MCF 10A (cell line): ENCODE results near the gene ZSCAN12. TPM values are rescaled to one million over a fixed set of nuclear protein-coding genes. Genes with fewer than 3 reads are reported as not detected.

Experiments used
- BruUV-seq: library from RNA; stranded (reverse); fragments of 400-500 nt; replicated peaks from 2 replicates; lab custom pipeline; 2021; lab: Mats Ljungman, UMichigan
- CTCF ChIA-PET: fragments of 300-600 bp; sonication (Branson Sonifier 250); formaldehyde crosslinking; extraction: SDS; loops from one replicate; lab custom pipeline; 2021; ENCODE audit warnings: antibody characterized with exemption, inconsistent platforms; lab: Yijun Ruan, JAX
- POLR2A ChIA-PET: fragments of 300-600, 350-650 bp; sonication (Branson Sonifier 250); formaldehyde crosslinking; extraction: SDS; loops from one replicate; lab custom pipeline; 2020; ENCODE audit warnings: antibody characterized with exemption, inconsistent platforms; lab: Yijun Ruan, JAX
- DNase-seq: peaks from one replicate; pipeline ENCODE4 v3.0.0-alpha.2; 2018; ENCODE audit not compliant: unreplicated experiment
- H3K27ac Mint-ChIP-seq: one replicate; pipeline ENCODE4 v1.8.0; 2022; ENCODE audit warnings: mild to moderate bottlenecking, low read depth, mixed read lengths; ENCODE audit not compliant: unreplicated experiment
- H3K27me3 Mint-ChIP-seq: one replicate; pipeline ENCODE4 v1.8.0; 2022; ENCODE audit warnings: mixed read lengths; ENCODE audit not compliant: insufficient read depth, unreplicated experiment
- H3K36me3 Mint-ChIP-seq: one replicate; pipeline ENCODE4 v1.8.0; 2022; ENCODE audit warnings: mild to moderate bottlenecking, moderate library complexity, mixed read lengths; ENCODE audit not compliant: insufficient read depth, unreplicated experiment
- H3K4me1 Mint-ChIP-seq: one replicate; pipeline ENCODE4 v1.8.0; 2022; ENCODE audit warnings: mixed read lengths; ENCODE audit not compliant: insufficient read depth, unreplicated experiment
- H3K4me3 Mint-ChIP-seq: one replicate; pipeline ENCODE4 v1.8.0; 2022; ENCODE audit warnings: mild to moderate bottlenecking, moderate library complexity, mixed read lengths; ENCODE audit not compliant: unreplicated experiment
- H3K9me3 Mint-ChIP-seq: one replicate; pipeline ENCODE4 v1.8.0; 2022; ENCODE audit warnings: mixed read lengths; ENCODE audit not compliant: unreplicated experiment
- intact Hi-C: fragments of 100-400 bp; cut with micrococcal nuclease; formaldehyde crosslinking; loops from 2 replicates; pipeline ENCODE4 v1.14.1; 2022
- total RNA-seq: library from RNA; stranded (reverse); gene quantifications from 2 replicates; pipeline ENCODE4 v1.2.3, GENCODE V29; 2022
- TF ChIP-seq, protein P1 (sequence below): fragments of 200-600 bp; IDR thresholded peaks from one replicate; pipeline ENCODE4 v1.8.0; 2022; ENCODE audit warnings: antibody characterized with exemption, mild to moderate bottlenecking; ENCODE audit not compliant: unreplicated experiment

Gene ZSCAN12
- total RNA-seq, 1 experiment from 2014 or later: 4.4 TPM

DNA sequence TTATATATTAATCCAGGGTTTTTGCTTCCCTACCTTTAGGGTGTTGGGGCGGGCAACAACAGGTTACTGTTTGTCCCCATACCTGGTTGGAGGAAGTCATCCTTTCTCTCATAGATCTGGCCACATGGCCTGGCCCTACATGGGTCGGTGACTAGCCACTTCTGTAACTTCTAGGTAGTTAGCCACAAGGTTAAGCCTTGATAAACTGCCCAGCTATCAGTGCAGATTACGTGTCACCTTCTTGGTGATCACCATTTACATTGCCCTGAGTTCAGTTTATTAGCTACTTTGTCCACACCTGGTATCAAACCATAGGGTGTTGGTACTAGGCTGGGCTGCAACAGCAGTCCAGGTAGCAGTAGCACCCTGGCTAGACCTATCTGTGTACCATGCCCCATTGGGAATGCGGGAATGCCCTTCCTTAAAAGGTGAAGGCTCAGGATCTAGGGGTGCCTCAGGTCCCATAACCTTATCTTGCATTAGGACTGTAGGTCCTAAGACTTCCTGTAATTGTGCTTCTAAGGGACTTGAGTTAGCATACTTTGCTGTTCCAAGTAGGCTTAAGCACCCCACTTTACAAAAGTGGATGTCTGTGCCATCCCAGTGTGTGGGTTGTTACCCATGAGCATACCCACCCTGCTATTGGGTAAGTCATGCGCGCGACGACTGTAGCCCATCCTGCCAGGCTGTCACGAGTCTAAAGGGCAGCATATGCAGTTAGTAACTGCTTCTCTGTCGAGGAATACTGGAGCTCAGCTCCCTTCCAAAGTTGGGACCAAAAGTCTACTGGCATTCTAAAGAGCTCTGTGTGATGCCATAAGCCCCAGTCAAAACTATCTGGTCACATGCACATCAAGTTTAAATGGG is 44.6 kb downstream of the ZSCAN12 start:
- ChIA-PET CTCF (interaction anchor here (0.5 to 5.5 kb wide), 33 partner anchors 12 to 518 kb away, joined by 3 to 35 read pairs (median 5); partner anchors contain the start of genes ZKSCAN4, ZKSCAN8, ZSCAN16 and ZSCAN26), POLR2A (interaction anchor here (0.5 to 7.6 kb wide), 32 partner anchors 12 to 567 kb away, joined by 3 to 110 read pairs (median 5); partner anchors contain the start of genes PGBD1, ZKSCAN4, ZKSCAN8 and ZSCAN16)
- Mint-ChIP-seq H3K9me3 (no peaks in the 10 kb centered on the region), H3K27ac (peak overlapping the region; percentile 77), H3K4me1 (peaks cover 12% of the 10 kb centered on the region), H3K27me3 (no peaks in the 10 kb centered on the region), H3K4me3 (peak overlapping the region; percentile 83), H3K36me3 (peaks cover 12% of the 10 kb centered on the region)
- TF ChIP-seq, protein P1, sequence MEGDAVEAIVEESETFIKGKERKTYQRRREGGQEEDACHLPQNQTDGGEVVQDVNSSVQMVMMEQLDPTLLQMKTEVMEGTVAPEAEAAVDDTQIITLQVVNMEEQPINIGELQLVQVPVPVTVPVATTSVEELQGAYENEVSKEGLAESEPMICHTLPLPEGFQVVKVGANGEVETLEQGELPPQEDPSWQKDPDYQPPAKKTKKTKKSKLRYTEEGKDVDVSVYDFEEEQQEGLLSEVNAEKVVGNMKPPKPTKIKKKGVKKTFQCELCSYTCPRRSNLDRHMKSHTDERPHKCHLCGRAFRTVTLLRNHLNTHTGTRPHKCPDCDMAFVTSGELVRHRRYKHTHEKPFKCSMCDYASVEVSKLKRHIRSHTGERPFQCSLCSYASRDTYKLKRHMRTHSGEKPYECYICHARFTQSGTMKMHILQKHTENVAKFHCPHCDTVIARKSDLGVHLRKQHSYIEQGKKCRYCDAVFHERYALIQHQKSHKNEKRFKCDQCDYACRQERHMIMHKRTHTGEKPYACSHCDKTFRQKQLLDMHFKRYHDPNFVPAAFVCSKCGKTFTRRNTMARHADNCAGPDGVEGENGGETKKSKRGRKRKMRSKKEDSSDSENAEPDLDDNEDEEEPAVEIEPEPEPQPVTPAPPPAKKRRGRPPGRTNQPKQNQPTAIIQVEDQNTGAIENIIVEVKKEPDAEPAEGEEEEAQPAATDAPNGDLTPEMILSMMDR: no peak
- DNase-seq: no peak
- no TSS peak for BruUV-seq
- intact Hi-C loops: loop anchor here (5.0 kb wide), 2 partner anchors 88 to 453 kb away; partner anchors contain the start of gene ZSCAN26

DNA sequence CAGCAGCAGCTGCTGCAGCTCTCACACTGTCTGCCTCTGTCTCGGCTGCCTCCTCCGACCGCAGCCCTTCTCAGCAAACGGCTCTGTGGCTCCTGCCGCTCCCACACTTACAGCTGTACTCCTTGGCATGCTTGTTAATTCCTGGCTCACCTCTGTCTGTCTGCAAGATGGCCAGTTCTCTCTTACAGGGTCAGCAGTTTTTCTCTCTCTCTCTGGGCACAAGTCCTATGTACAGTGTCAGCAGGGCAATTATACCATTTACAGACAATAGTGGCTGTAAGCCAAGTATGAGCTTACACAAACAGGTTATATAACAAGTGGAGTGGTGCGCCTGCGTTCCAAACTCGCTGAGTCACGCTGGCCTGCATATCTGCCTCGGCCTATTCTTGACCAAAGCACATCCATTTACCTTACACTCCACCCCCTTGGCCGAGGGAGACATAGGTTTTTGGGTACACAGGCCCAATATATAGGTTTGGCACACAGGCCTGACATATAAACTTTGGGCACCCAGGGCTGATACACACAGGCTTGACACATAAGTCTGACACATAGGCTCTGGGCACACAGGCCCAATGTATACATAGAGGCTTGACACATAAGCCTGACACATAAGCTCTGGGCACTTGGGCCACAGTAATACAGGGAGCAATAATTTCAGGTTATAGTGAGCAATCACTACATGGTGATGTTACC is 45.4 kb downstream of the ZSCAN12 start:
- POLR2A ChIA-PET: interaction anchor here (0.5 to 7.6 kb wide), 18 partner anchors 17 to 568 kb away, joined by 3 to 110 read pairs (median 6); partner anchors contain the start of genes PGBD1, ZKSCAN4, ZKSCAN8 and ZSCAN26
- intact Hi-C loops: no loop called here
- CTCF ChIA-PET: interaction anchor here (0.5 to 5.5 kb wide), 15 partner anchors 16 to 1207 kb away, joined by 3 to 35 read pairs (median 8); partner anchors contain the start of genes ZKSCAN4, ZSCAN26 and ZSCAN31
- H3K36me3 Mint-ChIP-seq: peaks cover 5% of the 10 kb centered on the region
- DNase-seq: peak; percentile 86
- H3K27ac Mint-ChIP-seq: peak overlapping the region; percentile 77
- BruUV-seq: no TSS peak
- H3K4me3 Mint-ChIP-seq: peak overlapping the region; percentile 52
- TF ChIP-seq, protein P1: no peak
- no peaks in the 10 kb centered on the region for H3K9me3 Mint-ChIP-seq
- no peaks in the 10 kb centered on the region for H3K27me3 Mint-ChIP-seq
- peaks cover 18% of the 10 kb centered on the region for H3K4me1 Mint-ChIP-seq

DNA sequence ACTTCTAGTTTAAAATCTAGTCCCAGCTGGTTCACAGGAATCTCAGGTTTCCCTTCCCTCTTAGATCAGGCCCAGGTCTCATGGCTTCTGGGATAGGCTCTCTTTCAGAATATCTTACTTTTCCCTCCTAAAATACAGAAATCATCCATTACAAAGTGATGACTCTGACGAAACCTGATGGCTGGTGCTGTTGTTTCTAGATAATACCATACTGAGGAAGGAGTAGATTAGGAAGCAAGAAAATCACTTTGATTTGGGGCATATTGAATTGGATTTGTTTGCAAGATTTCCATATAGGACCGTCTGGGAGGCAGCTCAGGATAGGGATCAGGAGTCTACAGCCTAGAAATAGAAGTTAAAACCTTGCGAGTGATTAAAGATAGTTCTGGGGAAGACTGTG is 46.2 kb downstream of the ZSCAN12 start:
- no peaks in the 10 kb centered on the region for H3K27me3 Mint-ChIP-seq
- no TSS peak for BruUV-seq
- TF ChIP-seq, protein P1: no peak
- POLR2A ChIA-PET: interaction anchor here (1.0 to 7.6 kb wide), 8 partner anchors 16 to 249 kb away, joined by 3 to 110 read pairs (median 16); partner anchors contain the start of genes ZKSCAN4, ZKSCAN8, ZSCAN26 and ZSCAN31
- H3K9me3 Mint-ChIP-seq: no peaks in the 10 kb centered on the region
- CTCF ChIA-PET: interaction anchor here (0.5 to 5.5 kb wide), 7 partner anchors 18 to 1206 kb away, joined by 3 to 32 read pairs (median 4); partner anchors contain the start of gene ZSCAN26
- H3K4me1 Mint-ChIP-seq: peaks cover 18% of the 10 kb centered on the region
- H3K27ac Mint-ChIP-seq: peak overlapping the region; percentile 77
- peaks cover 5% of the 10 kb centered on the region for H3K36me3 Mint-ChIP-seq
- no peak for DNase-seq
- H3K4me3 Mint-ChIP-seq: peak overlapping the region; percentile 52
- intact Hi-C loops: no loop called here
